Peyer's patch (tissue), 4 donors: ENCODE measurements around the gene PPP1R37. TPM values are rescaled to one million over a fixed set of nuclear protein-coding genes. Genes with fewer than 3 reads are reported as not detected.
A peak's percentile ranks its signal among the peaks of the same experiment; 100 is the strongest.

Experiments
- DNase-seq, 3 donors: peaks; one replicate each; pipeline ENCODE4 v3.0.0-alpha.2; 2017 to 2019
- H3K27ac ChIP-seq, 4 donors: fragments of 200-600 bp; sonication (generic); one replicate each; pipeline ENCODE4 v1.5.1; 2016 to 2019
- H3K27me3 ChIP-seq, 2 donors: fragments of 200-600 bp; sonication (generic); one replicate each; pipeline ENCODE4 v1.5.1; 2019
- H3K36me3 ChIP-seq, 3 donors: fragments of 200-600 bp; sonication (generic); one replicate each; pipeline ENCODE4 v1.5.1; 2016 to 2019
- H3K4me1 ChIP-seq, 4 donors: fragments of 200-600 bp; sonication (generic); one replicate each; pipeline ENCODE4 v1.5.1; 2016 to 2019
- H3K4me3 ChIP-seq, 4 donors: fragments of 200-600 bp; sonication (generic); 1 replicate in 3 of 4; 2 replicates in 1 of 4; pipeline ENCODE4 v1.5.1; 2016 to 2019; ENCODE audit warnings: mild to moderate bottlenecking in 1 of 4
- H3K9me3 ChIP-seq, 4 donors: fragments of 200-600 bp; sonication (generic); one replicate each; pipeline ENCODE4 v1.5.1; 2016 to 2019; ENCODE audit warnings: mild to moderate bottlenecking in 1 of 4
- POLR2A ChIP-seq, 2 donors: fragments of 450-650 bp; IDR thresholded peaks; one replicate each; pipeline ENCODE4 v1.5.1; 2017; ENCODE audit warnings: antibody characterized with exemption in 2 of 2, mild to moderate bottlenecking in 2 of 2, moderate library complexity in 2 of 2
- total RNA-seq, 4 donors: library from RNA; depleted of rRNA; stranded (reverse); fragments of >200 nt; gene quantifications; one replicate each; pipeline ENCODE4 v1.1.0, GENCODE V29; 2016
- TF ChIP-seq, protein P1 (sequence below), 6 experiments: fragments of 450-650 bp in 4 of 6; fragments of 200-600 bp in 2 of 6; sonication (generic) in 1 of 6; IDR thresholded peaks; one replicate each; pipeline ENCODE4 v1.5.1; 2017 to 2019; ENCODE audit warnings: antibody characterized with exemption in 6 of 6, mild to moderate bottlenecking in 3 of 6, moderate library complexity in 1 of 6

Gene PPP1R37
- total RNA-seq, 4 donors from 2014 or later: 41.8 to 75.1 (median 54.2) TPM

DNA sequence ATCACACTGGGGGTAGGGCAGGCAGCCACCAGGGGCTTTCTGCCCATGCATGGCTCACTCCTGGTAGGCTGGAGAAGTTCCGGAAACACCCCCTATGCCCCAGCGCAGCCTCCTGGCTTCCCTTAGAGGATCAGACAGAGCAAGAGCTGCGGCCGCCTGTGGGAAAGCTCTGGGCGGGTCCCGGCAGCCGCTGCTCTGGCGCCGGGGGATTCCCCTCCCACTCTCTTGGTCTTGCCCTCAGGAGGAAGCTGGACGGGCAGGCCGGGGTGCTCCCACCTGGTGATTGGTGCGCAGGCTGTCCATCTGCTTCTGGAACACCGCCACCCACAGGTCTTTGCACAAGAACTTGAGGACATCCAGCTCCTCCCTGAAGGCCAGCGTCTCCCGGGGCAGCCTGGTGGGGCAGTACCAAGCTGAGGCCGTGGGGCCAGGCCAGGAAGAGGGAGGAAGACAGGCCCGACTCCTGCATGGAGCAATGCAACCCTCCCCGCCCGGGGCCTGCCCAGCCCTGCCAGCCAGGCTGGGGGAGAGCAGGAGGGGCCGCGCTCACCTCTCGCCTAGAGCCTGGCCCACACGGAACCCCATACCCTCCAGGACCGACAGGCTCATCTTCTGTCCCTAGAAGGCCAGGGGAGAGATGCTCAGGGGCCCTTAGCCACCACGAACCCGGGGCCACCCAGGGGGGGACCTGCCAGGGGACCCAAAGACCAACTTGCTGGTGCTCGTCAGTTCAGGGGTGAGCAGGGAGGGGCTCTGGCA lies 71.8 kb downstream of the PPP1R37 start:
- peak overlapping the region in 1 of 4 donors; percentile 36 for H3K27ac ChIP-seq
- no peaks in the 10 kb centered on the region for H3K36me3 ChIP-seq
- H3K4me3 ChIP-seq: peak overlapping the region in 1 of 4 donors; percentile 3
- no peaks in the 10 kb centered on the region for H3K27me3 ChIP-seq
- peak; percentile 64 to 77 (median 70) for DNase-seq
- H3K9me3 ChIP-seq: no peaks in the 10 kb centered on the region
- TF ChIP-seq, protein P1, sequence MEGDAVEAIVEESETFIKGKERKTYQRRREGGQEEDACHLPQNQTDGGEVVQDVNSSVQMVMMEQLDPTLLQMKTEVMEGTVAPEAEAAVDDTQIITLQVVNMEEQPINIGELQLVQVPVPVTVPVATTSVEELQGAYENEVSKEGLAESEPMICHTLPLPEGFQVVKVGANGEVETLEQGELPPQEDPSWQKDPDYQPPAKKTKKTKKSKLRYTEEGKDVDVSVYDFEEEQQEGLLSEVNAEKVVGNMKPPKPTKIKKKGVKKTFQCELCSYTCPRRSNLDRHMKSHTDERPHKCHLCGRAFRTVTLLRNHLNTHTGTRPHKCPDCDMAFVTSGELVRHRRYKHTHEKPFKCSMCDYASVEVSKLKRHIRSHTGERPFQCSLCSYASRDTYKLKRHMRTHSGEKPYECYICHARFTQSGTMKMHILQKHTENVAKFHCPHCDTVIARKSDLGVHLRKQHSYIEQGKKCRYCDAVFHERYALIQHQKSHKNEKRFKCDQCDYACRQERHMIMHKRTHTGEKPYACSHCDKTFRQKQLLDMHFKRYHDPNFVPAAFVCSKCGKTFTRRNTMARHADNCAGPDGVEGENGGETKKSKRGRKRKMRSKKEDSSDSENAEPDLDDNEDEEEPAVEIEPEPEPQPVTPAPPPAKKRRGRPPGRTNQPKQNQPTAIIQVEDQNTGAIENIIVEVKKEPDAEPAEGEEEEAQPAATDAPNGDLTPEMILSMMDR (IDR thresholded peaks at IDR 0.05): peak in 1 of 6 experiments; percentile 9
- TF ChIP-seq POLR2A (IDR thresholded peaks at IDR 0.05): no peak
- H3K4me1 ChIP-seq: peaks cover 0 to 11% (median 4%) of the 10 kb centered on the region in 4 donors

DNA sequence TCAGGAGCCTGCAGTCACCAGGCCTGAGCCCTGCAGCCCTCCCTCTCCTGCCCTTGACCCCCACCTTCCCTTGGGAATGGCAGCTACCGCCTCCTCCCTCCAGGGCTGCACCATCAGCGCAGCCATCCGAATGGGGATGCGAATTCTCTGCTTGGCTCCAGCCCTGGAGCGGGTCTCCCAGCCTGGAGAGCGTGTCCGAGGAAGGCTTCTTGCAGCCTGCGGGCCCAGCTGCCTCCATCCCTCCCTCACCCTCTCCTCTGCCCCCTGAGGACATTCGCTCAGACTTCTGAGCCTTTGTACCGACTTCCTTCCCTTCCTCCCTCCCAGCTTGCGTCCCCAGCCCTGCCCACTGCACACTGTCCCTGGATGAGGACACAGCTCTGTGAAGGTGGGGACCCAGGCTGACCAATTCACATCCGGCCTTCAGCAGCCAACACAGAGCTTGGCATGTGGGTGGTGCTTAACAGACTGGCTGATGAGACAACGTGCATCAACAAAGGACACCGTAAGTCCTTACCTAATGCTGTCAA lies 73.8 kb downstream of the PPP1R37 start:
- DNase-seq: no peak
- Histone ChIP-seq H3K27me3 (no peaks in the 10 kb centered on the region), H3K4me3 (no peak overlapping the region), H3K36me3 (no peaks in the 10 kb centered on the region), H3K27ac (no peak overlapping the region), H3K9me3 (no peaks in the 10 kb centered on the region), H3K4me1 (peaks cover 0 to 16% (median 6%) of the 10 kb centered on the region in 4 donors)
- TF ChIP-seq, protein P1 (IDR thresholded peaks at IDR 0.05): no peak
- TF ChIP-seq POLR2A (IDR thresholded peaks at IDR 0.05): no peak

DNA sequence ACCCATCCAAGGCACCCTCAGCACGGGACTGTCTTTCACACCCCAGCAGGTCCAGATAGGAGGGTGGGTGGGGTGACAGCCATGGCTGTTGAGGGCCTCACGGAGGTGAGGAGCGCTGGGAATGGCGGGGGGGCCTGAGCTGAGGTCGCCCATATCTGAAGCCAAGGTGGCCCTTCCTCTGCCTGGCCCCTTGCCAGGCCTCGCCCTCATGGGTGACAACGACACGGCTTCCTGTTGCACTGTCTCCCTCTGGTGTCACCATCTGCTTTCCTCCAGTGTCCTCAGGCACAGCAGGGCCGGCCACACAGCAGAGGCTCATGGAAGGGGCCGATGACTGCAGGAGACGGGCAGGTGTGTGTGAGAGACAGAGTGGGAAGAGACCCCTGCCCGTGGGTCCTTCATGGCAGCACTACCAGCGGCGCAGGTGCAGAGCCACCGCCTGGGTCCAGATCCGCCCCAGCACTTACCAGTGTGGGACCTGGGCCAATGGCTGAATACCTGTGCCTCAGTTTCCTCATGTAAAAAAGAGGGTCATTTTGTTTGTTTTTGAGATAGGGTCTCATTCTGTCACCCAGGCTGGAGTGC lies 75.9 kb downstream of the PPP1R37 start:
- H3K27ac ChIP-seq: no peak overlapping the region
- H3K4me3 ChIP-seq: no peak overlapping the region
- no peaks in the 10 kb centered on the region for H3K36me3 ChIP-seq
- no peak for DNase-seq
- no peaks in the 10 kb centered on the region for H3K9me3 ChIP-seq
- no peaks in the 10 kb centered on the region for H3K27me3 ChIP-seq
- H3K4me1 ChIP-seq: peaks cover 0 to 18% (median 8%) of the 10 kb centered on the region in 4 donors
- TF ChIP-seq, protein P1 (IDR thresholded peaks at IDR 0.05): no peak
- no peak for TF ChIP-seq POLR2A (IDR thresholded peaks at IDR 0.05)

DNA sequence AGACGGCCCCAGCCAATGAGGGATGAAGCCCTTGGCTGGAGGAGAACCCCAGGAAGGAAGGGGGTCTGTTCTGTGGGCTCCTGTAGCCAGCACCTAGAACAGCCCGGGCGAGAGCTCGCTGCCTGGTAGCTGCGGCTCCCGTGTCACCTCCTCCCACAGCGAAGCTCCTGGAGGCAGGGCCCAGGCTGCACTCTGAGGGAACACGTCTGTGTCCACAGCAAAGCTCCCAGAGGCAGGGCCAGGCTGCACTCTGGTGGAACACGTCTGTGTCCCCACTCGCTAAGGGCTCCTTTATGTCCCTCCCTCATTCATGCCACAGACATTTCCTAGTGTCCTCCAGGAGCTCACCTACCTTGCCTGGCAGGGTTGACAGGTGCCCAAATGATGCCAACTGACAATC lies 76.6 kb downstream of the PPP1R37 start:
- TF ChIP-seq POLR2A (IDR thresholded peaks at IDR 0.05): no peak
- TF ChIP-seq, protein P1 (IDR thresholded peaks at IDR 0.05): no peak
- no peak for DNase-seq
- no peaks in the 10 kb centered on the region for H3K9me3 ChIP-seq
- H3K4me1 ChIP-seq: peaks cover 0 to 14% (median 6%) of the 10 kb centered on the region in 4 donors
- no peaks in the 10 kb centered on the region for H3K36me3 ChIP-seq
- H3K27me3 ChIP-seq: no peaks in the 10 kb centered on the region
- no peak overlapping the region for H3K4me3 ChIP-seq
- no peak overlapping the region for H3K27ac ChIP-seq

DNA sequence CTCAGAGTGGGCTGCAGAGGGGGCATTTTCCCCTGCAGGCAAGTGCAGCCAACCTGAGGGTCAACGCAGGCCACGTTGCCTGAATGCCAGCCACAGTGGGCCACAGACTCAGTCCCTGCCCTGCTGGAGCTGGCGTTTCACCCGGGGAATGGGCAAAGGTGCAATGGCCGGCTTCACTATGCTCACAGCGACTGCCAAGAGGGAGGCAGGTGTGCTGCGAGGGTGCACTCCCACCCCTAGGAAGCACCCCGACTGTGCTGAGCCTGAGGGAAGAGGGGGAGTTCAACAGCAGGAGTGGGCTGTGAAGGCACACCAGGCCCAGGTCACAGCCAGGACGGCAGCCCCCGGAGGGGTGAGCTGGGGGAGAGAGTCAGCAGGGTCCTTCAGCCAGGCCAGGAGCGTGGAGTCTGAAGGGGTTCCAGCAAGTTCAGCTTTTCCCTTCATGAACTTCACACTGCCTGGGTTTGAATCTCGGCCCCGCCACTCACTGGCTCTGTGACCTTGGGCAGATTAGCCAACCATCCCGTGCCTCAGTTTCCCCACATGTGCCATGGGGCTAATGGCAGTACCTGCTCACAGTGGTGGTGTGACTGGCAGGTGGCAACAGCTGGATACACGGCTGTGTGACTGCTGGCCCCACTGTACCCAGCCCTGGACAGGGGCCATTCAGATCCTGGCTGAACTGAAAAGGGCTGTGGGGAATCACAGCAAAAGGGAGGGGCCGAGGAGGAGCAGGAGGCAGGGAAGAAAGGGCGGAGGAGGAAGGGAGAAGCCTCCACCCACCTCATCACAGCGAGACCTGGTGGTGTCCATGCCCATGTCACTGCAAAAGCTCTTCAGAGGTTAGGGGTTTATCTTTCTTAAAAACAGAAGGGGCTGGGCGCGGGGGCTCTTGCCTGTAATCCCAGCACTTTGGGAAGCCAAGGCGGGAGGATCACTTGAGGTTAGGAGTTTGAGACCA lies 77.4 kb downstream of the PPP1R37 start:
- H3K27ac ChIP-seq: peak overlapping the region in 2 of 4 donors; percentile 14 to 17
- no peaks in the 10 kb centered on the region for H3K36me3 ChIP-seq
- no peaks in the 10 kb centered on the region for H3K9me3 ChIP-seq
- TF ChIP-seq, protein P1 (IDR thresholded peaks at IDR 0.05): no peak
- no peak for TF ChIP-seq POLR2A (IDR thresholded peaks at IDR 0.05)
- H3K4me3 ChIP-seq: no peak overlapping the region
- no peaks in the 10 kb centered on the region for H3K27me3 ChIP-seq
- peaks cover 0 to 9% (median 4%) of the 10 kb centered on the region in 4 donors for H3K4me1 ChIP-seq
- DNase-seq: no peak
